Measurements from ENCODE around the gene SELENOF.

SELENOF gene

DNA sequence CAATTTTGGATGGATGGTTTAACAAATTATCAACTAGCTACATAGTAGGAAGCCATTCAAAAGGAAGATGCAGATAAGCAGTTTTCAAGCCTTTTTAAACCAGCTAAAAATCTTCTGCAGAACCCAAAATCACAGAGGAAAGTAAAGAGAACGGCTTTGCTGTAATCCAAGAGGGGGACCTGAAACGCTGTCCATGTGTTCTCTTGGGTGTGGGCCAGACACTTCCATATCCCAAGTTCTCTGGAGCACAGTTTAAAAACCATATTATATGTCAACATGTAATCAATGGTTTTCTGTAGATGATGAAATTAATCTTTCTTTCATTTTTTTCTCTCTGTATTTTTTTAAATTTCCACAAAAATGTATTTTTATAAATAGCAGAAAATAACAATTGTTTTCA lies 90.5 kb downstream of the SELENOF start:
- no peak for TF ChIP-seq GATA3 (IDR thresholded peaks at IDR 0.05; ENCODE audit: low read depth, low read length)
- TF ChIP-seq GATA2 (IDR thresholded peaks at IDR 0.05; ENCODE audit: low read depth, low read length): no peak

DNA sequence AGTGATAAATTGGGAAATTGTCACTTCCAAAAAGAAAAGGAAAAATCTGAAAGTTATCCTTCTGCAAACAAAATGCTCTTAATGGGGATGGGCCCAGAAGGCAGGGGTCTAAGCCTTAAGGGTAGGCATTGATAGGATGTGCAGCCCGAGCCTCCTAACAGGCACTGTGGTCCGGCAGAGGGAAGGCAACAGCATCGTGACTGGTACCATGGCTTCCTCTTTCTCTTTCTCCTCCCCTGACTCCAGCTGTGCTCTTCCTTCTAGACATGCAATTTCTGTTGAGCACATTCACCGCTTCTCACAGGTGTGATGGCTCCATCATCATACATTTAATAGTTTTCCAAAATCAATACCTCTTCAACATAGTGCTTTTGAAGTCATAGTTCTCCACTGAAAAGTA lies 91.5 kb downstream of the SELENOF start:
- TF ChIP-seq GATA2 (IDR thresholded peaks at IDR 0.05; ENCODE audit: low read depth, low read length) (no peak), GATA3 (IDR thresholded peaks at IDR 0.05; ENCODE audit: low read depth, low read length) (no peak)

DNA sequence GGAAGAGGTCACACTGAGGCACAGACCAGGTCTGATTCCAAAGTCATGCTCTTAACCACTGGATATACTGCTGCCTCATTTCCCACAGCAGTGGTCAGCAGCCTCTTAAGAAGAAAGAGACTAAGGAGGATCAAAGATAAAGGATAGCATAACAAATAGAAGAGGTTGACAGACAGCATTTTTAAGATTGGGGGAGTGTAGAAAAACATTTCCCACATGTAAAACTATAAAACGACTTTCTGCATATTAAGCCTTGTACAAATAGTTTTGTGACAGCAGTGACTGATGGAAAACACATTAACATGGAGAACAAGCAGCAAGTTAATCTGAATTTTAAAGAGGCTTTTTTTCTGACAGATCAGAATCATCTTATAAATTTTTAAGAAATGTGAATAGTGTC lies 92.0 kb downstream of the SELENOF start:
- TF ChIP-seq GATA3 (IDR thresholded peaks at IDR 0.05; ENCODE audit: low read depth, low read length) (no peak), GATA2 (IDR thresholded peaks at IDR 0.05; ENCODE audit: low read depth, low read length) (no peak)

Data from SH-SY5Y (cell line).